OCI-LY7 (cell line): ENCODE measurements around the gene RAD51AP2. TPM values are rescaled to one million over a fixed set of nuclear protein-coding genes. Genes with fewer than 3 reads are reported as not detected.
A peak's percentile ranks its signal among the peaks of the same experiment; 100 is the strongest.

Source experiments
- BruUV-seq: library from RNA; stranded (reverse); fragments of 400-500 nt; replicated peaks from 2 replicates; lab custom pipeline; 2021; lab: Mats Ljungman, UMichigan
- CTCF ChIA-PET: fragments of 300-600 bp; sonication (Branson Sonifier 250); formaldehyde crosslinking; loops from one replicate; lab custom pipeline; 2022; ENCODE audit warnings: antibody characterized with exemption; ENCODE audit not compliant: unreplicated experiment; lab: Charles Lee
- POLR2A ChIA-PET: fragments of 300-600 bp; sonication (Branson Sonifier 250); formaldehyde crosslinking; loops from one replicate; lab custom pipeline; 2022; ENCODE audit warnings: antibody characterized with exemption; lab: Charles Lee
- DNase-seq: peaks from one replicate; pipeline ENCODE4 v3.0.0-alpha.2; 2015; ENCODE audit warnings: low spot score
- H2AFZ ChIP-seq: fragments of 200-600 bp; sonication (generic), shearing (Covaris generic); 2 replicates; pipeline ENCODE4 v1.6.1; 2014; ENCODE audit warnings: mild to moderate bottlenecking, antibody characterized with exemption, low read length, moderate library complexity
- H3K27ac ChIP-seq: fragments of 200-600 bp; sonication (generic); 2 replicates; pipeline ENCODE4 v1.5.1; 2014; ENCODE audit warnings: mixed run types, low read depth, mild to moderate bottlenecking, moderate library complexity, low read length, inconsistent platforms; ENCODE audit not compliant: poor library complexity, severe bottlenecking
- H3K36me3 ChIP-seq: fragments of 200-600 bp; sonication (generic); 2 replicates; pipeline ENCODE4 v1.6.1; 2014; ENCODE audit warnings: mild to moderate bottlenecking, antibody characterized with exemption, low read length, moderate library complexity, mixed read lengths; ENCODE audit not compliant: insufficient read depth
- H3K4me1 ChIP-seq: fragments of 200-600 bp; sonication (generic); 2 replicates; pipeline ENCODE4 v1.5.1; 2014; ENCODE audit warnings: mild to moderate bottlenecking, low read length; ENCODE audit not compliant: insufficient read depth, poor library complexity, severe bottlenecking
- H3K4me2 ChIP-seq: fragments of 200-600 bp; sonication (generic); 2 replicates; pipeline ENCODE4 v1.6.1; 2014; ENCODE audit warnings: mild to moderate bottlenecking, low read length
- H3K4me3 ChIP-seq: fragments of 200-600 bp; sonication (generic); 2 replicates; pipeline ENCODE4 v1.5.1; 2014; ENCODE audit warnings: mild to moderate bottlenecking, low read depth, low read length; ENCODE audit not compliant: poor library complexity, severe bottlenecking
- H3K79me2 ChIP-seq: fragments of 200-600 bp; sonication (generic); 2 replicates; pipeline ENCODE4 v1.6.1; 2016; ENCODE audit warnings: low read depth, mild to moderate bottlenecking, low read length, moderate library complexity, mixed read lengths; ENCODE audit not compliant: insufficient read depth
- H3K9me2 ChIP-seq: fragments of 200-600 bp; sonication (generic); 2 replicates; pipeline ENCODE4 v1.6.1; 2016; ENCODE audit warnings: mild to moderate bottlenecking, low read length, mixed read lengths; ENCODE audit not compliant: insufficient read depth
- H3K9me3 ChIP-seq: fragments of 200-600 bp; sonication (generic); 2 replicates; pipeline ENCODE4 v1.6.1; 2014; ENCODE audit warnings: mild to moderate bottlenecking, mixed run types, low read length, mixed read lengths
- H4K20me1 ChIP-seq: fragments of 200-600 bp; sonication (generic); 2 replicates; pipeline ENCODE4 v1.6.1; 2014; ENCODE audit warnings: mild to moderate bottlenecking, antibody characterized with exemption, low read length, moderate library complexity, mixed read lengths; ENCODE audit not compliant: insufficient read depth
- CTCF ChIP-seq: fragments of 200-600 bp; sonication (generic); conservative IDR thresholded peaks from 2 replicates; pipeline ENCODE4 v1.5.1; 2014; ENCODE audit warnings: mild to moderate bottlenecking, antibody characterized with exemption, low read length, moderate library complexity, mixed read lengths
- EZH2phosphoT487 ChIP-seq: fragments of 200-600 bp; sonication (generic); IDR thresholded peaks from 2 replicates; pipeline ENCODE4 v1.6.1; 2018; ENCODE audit warnings: low read depth, borderline replicate concordance, mild to moderate bottlenecking, mixed run types, antibody characterized with exemption, low read length, moderate library complexity, mixed read lengths
- intact Hi-C: fragments of 100-400 bp; cut with micrococcal nuclease; formaldehyde crosslinking; loops from one replicate; pipeline ENCODE4 v1.10.0; 2022; ENCODE audit not compliant: unreplicated experiment
- total RNA-seq, 2 experiments: library from RNA; depleted of rRNA in 1 of 2; stranded (reverse); fragments of >200 nt in 1 of 2; shearing (Covaris generic) in 1 of 2; gene quantifications; 2 replicates each; pipeline ENCODE4 v1.2.3, GENCODE V29; 2014 to 2022

Gene RAD51AP2
- total RNA-seq, 2 experiments from 2014 or later, result 0.35 TPM; not detected in 1

GRCh38 chr2:17475286-17475685 is 43.0 kb downstream of the RAD51AP2 start:
- no TSS peak for BruUV-seq

GRCh38 chr2:17471979-17472378 is 46.3 kb downstream of the RAD51AP2 start:
- Histone ChIP-seq H3K79me2 (no peaks in the 10 kb centered on the region), H3K9me2 (no peaks in the 10 kb centered on the region), H3K4me3 (no peak overlapping the region), H3K4me2 (no peak overlapping the region), H3K36me3 (no peaks in the 10 kb centered on the region), H4K20me1 (no peaks in the 10 kb centered on the region), H3K27ac (no peak overlapping the region), H2AFZ (no peak overlapping the region), H3K9me3 (peaks cover 20% of the 10 kb centered on the region), H3K4me1 (no peaks in the 10 kb centered on the region)
- CTCF ChIA-PET, result no interaction called here
- POLR2A ChIA-PET, result no interaction called here
- no peak for DNase-seq
- no TSS peak for BruUV-seq
- intact Hi-C loops, result loop anchor here (1.0 to 10.0 kb wide), 3 partner anchors 199 to 903 kb away; no protein-coding TSS in a partner anchor
- no peak for TF ChIP-seq CTCF
- TF ChIP-seq EZH2phosphoT487, result no peak

More at GRCh38 chr2:17475286-17475685, 43.0 kb downstream of the RAD51AP2 start:
- H3K27ac ChIP-seq, result no peak overlapping the region
- H3K4me1 ChIP-seq, result no peaks in the 10 kb centered on the region
- no peaks in the 10 kb centered on the region for H4K20me1 ChIP-seq
- POLR2A ChIA-PET, result no interaction called here
- H2AFZ ChIP-seq, result no peak overlapping the region
- no peak overlapping the region for H3K4me3 ChIP-seq
- H3K4me2 ChIP-seq, result no peak overlapping the region
- H3K9me2 ChIP-seq, result no peaks in the 10 kb centered on the region
- no peaks in the 10 kb centered on the region for H3K79me2 ChIP-seq
- CTCF ChIA-PET, result no interaction called here
- no peak for DNase-seq
- H3K36me3 ChIP-seq, result no peaks in the 10 kb centered on the region
- peaks cover 6% of the 10 kb centered on the region for H3K9me3 ChIP-seq
- intact Hi-C loops, result loop anchor here (10.0 kb wide), 2 partner anchors 360 to 900 kb away; no protein-coding TSS in a partner anchor
- TF ChIP-seq EZH2phosphoT487 (no peak), CTCF (no peak)

DNA sequence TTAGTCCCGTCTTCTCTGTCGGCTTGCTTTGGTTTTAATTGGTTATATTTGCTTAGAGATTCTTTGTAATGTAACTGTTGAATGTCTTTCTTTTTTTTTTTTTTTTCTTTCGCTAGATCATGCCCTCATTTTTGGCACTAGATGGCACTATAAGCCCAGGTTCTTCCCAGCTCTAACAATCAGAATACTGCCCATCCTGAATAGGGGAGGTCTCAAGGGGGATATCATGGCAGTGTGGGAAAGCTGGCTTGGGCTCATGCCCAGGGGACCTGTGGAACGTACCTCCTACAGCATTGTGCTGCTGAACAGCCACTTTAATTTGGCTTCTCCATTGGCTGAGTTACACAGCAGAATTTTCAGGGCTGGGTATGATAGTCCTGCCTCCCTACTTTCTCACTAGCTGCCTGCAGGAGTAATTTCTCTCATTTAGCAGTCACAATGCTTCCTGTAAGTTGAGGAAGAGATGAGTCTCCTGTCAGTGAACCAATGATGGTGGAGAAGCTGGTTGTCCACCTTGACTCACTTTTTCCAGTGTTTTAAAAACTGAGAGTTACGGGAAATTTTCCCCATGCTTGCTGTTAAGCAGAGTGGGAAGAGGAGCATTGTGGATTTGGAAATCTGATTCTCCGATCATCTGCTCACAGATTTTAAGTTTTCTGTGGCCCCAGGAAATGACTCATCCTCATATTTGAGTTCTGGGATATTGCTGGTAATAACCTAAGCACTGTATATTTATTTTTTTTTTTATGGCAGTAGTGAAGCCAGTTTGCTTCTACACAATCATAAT is 47.2 kb downstream of the RAD51AP2 start:
- intact Hi-C loops, result loop anchor here (1.0 to 10.0 kb wide), 3 partner anchors 200 to 904 kb away; no protein-coding TSS in a partner anchor
- TF ChIP-seq CTCF (peak; percentile 87), EZH2phosphoT487 (no peak)

More for the DNA sequence above, 47.2 kb downstream of the RAD51AP2 start:
- Histone ChIP-seq H3K79me2 (no peaks in the 10 kb centered on the region), H3K36me3 (no peaks in the 10 kb centered on the region), H3K4me2 (no peak overlapping the region), H4K20me1 (no peaks in the 10 kb centered on the region), H3K4me3 (no peak overlapping the region), H3K9me2 (no peaks in the 10 kb centered on the region), H3K4me1 (no peaks in the 10 kb centered on the region), H3K9me3 (peaks cover 20% of the 10 kb centered on the region), H3K27ac (no peak overlapping the region), H2AFZ (no peak overlapping the region)
- ChIA-PET POLR2A (interaction anchor here (0.7 kb wide), 3 partner anchors 134 to 176 kb away, joined by 3 to 5 read pairs (median 4); no protein-coding TSS in a partner anchor), CTCF (no interaction called here)
- BruUV-seq, result no TSS peak
- peak; percentile 48 for DNase-seq
